ENCODE results near the gene LRRC57. TPM values are rescaled to one million over a fixed set of nuclear protein-coding genes. Genes with fewer than 3 reads are reported as not detected.
A peak's percentile ranks its signal among the peaks of the same experiment; 100 is the strongest.

Gene LRRC57
- total and polyA plus RNA-seq, 11 donors, result 5.2 to 25.9 (median 17.3) TPM

DNA sequence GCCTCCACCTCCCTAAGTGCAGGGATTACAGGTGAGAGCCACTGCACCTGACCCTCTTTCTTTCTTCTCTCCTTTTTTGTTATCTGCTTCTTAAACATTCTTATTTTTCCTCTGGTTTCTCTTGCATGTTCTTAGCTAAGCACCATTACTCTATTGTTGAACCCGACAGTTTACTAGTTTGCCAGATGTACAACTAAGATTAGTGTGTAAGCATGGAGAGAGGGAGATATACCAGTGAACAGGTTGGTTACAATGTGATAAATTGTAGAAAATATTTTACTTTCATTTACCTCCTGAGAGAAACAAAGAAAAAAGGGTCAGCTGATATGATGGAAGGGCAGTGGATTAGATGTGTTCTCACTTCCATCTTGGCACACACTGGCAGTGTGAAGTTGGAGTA, 5.0 kb upstream of the LRRC57 start:
- Histone ChIP-seq H3K4me3 (no peak overlapping the region), H3K27ac (no peak overlapping the region), H3K36me3 (peaks cover 0 to 11% (median 5%) of the 10 kb centered on the region in 9 donors), H3K27me3 (no peaks in the 10 kb centered on the region), H3K9me3 (no peaks in the 10 kb centered on the region), H3K4me1 (peaks cover 0 to 21% (median 4%) of the 10 kb centered on the region in 12 donors)
- 84 to 87% (median 85%) methylated on average over 1 of the region's 1 CpG for WGBS, 4 donors
- intact Hi-C loops (cut with DNase I), result loop anchor here in 1 of 10 donors (10.0 kb wide), 1 partner anchor 91 kb away; no protein-coding TSS in a partner anchor
- no peak for ATAC-seq
- DNase-seq, result no peak
- TF ChIP-seq POLR2A (IDR thresholded peaks at IDR 0.05), result no peak
- TF ChIP-seq, protein P1, sequence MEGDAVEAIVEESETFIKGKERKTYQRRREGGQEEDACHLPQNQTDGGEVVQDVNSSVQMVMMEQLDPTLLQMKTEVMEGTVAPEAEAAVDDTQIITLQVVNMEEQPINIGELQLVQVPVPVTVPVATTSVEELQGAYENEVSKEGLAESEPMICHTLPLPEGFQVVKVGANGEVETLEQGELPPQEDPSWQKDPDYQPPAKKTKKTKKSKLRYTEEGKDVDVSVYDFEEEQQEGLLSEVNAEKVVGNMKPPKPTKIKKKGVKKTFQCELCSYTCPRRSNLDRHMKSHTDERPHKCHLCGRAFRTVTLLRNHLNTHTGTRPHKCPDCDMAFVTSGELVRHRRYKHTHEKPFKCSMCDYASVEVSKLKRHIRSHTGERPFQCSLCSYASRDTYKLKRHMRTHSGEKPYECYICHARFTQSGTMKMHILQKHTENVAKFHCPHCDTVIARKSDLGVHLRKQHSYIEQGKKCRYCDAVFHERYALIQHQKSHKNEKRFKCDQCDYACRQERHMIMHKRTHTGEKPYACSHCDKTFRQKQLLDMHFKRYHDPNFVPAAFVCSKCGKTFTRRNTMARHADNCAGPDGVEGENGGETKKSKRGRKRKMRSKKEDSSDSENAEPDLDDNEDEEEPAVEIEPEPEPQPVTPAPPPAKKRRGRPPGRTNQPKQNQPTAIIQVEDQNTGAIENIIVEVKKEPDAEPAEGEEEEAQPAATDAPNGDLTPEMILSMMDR (IDR thresholded peaks at IDR 0.05), result no peak

DNA sequence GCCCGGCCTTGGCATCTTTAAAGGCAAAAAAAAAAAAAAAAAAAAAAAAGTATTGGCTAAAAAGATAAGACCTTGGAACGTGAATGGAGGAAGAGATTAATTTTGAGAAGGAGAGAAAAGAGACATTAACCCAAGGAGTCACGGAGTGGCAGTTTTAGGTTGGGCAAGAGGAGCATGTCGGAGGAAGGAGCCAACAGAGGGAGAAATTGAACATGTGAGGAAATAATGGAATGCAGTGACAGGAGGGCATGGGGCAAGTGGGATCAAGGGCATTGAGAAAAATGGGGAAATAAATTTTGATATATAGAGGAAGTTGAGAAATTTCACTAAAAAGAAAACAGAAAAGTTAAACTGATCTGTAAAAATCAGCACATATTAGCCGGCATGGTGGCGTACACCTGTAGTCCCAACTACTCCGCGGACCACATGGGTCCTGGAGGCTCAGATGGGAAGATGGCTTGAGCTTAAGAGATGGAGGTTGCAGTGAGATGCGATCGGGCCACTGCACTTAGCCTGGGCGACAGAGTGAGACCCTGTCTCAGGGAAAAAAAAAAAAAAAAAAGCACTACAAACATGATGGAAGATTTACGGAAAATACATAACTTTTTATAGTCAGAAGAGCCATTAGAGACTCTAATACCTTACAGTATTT, 1.3 kb upstream of the LRRC57 start:
- Histone ChIP-seq H3K4me1 (peaks cover 0 to 53% (median 22%) of the 10 kb centered on the region in 12 donors), H3K27me3 (no peaks in the 10 kb centered on the region), H3K27ac (peak overlapping the region in 6 of 12 donors; percentile 86 to 96 (median 91)), H3K9me3 (no peaks in the 10 kb centered on the region), H3K36me3 (peaks cover 0 to 21% (median under 1%) of the 10 kb centered on the region in 9 donors), H3K4me3 (peak overlapping the region in 9 of 12 donors; percentile 74 to 98 (median 90))
- TF ChIP-seq POLR2A (IDR thresholded peaks at IDR 0.05), result no peak
- TF ChIP-seq, protein P1 (IDR thresholded peaks at IDR 0.05), result no peak
- WGBS, 4 donors, result 75 to 81% (median 77%) methylated on average over 12 of the region's 12 CpGs
- no peak for DNase-seq
- no peak for ATAC-seq
- intact Hi-C loops (cut with DNase I), result loop anchor here in 9 of 10 donors (2.0 to 10.0 kb wide), 5 partner anchors 53 to 105 kb away; partner anchors contain the start of gene SNAP23 (in 2 of the 9)

DNA sequence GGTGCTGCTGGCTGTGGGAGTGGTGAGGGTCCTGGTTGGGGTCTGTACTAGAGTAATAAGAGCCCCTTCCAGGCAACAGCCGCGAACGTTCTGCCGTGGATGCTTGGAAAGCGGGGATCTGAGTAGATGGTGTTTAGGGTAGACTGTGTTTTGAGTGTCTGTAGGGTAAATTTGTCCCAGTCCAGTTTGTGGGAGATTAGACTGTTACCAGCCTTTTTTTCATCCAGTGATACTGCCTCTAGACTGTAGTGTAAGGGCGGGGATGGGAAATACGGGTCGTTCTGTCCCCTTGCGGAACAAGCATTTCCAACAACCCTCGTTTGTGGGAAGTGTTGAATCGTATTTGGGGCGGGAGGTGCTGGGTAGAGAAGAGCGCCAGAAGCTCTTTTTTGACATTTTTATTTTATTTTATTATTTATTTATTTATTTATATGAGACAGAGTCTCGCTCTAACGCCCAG, 469 bp upstream of the LRRC57 start:
- Histone ChIP-seq H3K27me3 (no peaks in the 10 kb centered on the region), H3K4me3 (peak overlapping the region; percentile 74 to 98 (median 90)), H3K27ac (peak overlapping the region; percentile 18 to 96 (median 90)), H3K9me3 (no peaks in the 10 kb centered on the region), H3K4me1 (peaks cover 0 to 59% (median 22%) of the 10 kb centered on the region in 12 donors), H3K36me3 (peaks cover 0 to 29% (median 9%) of the 10 kb centered on the region in 9 donors)
- intact Hi-C loops (cut with DNase I), result loop anchor here in 8 of 10 donors (2.0 to 10.0 kb wide), 4 partner anchors 52 to 106 kb away; partner anchors contain the start of gene SNAP23 (in 2 of the 8)
- peak; percentile 33 to 59 (median 43) for ATAC-seq
- 0 to 1% (median 0%) methylated on average over 15 of the region's 15 CpGs for WGBS, 4 donors
- DNase-seq, result peak in 1 of 5 donors; percentile 17
- TF ChIP-seq POLR2A (IDR thresholded peaks at IDR 0.05), result no peak
- TF ChIP-seq, protein P1 (IDR thresholded peaks at IDR 0.05), result no peak

DNA sequence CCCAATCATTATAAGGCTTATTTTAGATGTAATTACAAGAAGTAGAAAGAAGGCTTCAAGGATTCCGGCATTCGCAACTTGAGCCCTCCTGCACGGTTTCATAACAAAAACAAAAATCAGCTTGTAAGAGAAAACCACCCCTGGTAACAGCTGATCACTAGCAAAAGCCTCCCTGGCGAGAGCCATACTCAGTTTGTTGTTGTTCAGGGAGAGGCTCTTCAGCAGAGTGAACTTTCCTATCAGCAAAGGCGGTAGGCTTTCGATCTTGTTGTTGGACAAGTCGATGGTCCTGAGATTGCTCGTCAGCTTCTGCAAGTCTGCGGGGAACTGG, 710 bp downstream of the LRRC57 start:
- 2 to 5% (median 4%) methylated on average over 9 of the region's 9 CpGs for WGBS, 4 donors
- Histone ChIP-seq H3K27me3 (no peaks in the 10 kb centered on the region), H3K4me1 (peaks cover 0 to 49% (median 22%) of the 10 kb centered on the region in 12 donors), H3K9me3 (no peaks in the 10 kb centered on the region), H3K4me3 (peak overlapping the region; percentile 74 to 98 (median 90)), H3K27ac (peak overlapping the region; percentile 18 to 96 (median 90)), H3K36me3 (peaks cover 0 to 38% (median 20%) of the 10 kb centered on the region in 9 donors)
- intact Hi-C loops (cut with DNase I), result loop anchor here in 8 of 10 donors (1.0 to 10.0 kb wide), 5 partner anchors 51 to 107 kb away; partner anchors contain the start of gene SNAP23 (in 2 of the 8)
- DNase-seq (peak in 1 of 5 donors; percentile 7), ATAC-seq (peak in 3 of 4 donors; percentile 4 to 21 (median 20))
- TF ChIP-seq POLR2A (IDR thresholded peaks at IDR 0.05), result no peak
- TF ChIP-seq, protein P1 (IDR thresholded peaks at IDR 0.05), result no peak
